ENCODE data around the gene PAF1. TPM values are rescaled to one million over a fixed set of nuclear protein-coding genes. Genes with fewer than 3 reads are reported as not detected.

PAF1 gene
- total and polyA plus RNA-seq, 2 of the 13 experiments (the other 11 are each of a cell fraction or from before 2014, with no cell fraction given): 30.2 to 31.1 TPM

GRCh38 chr19:39390751-39391437 lies at the start of gene PAF1, which contains the start of gene MED29 (continued):
- TF ChIP-seq SNAPC4 (CRISPR knock-in tag; IDR thresholded peaks at IDR 0.05): no peak
- no peak for TF ChIP-seq ATF2 (CRISPR knock-in tag; IDR thresholded peaks at IDR 0.05)
- TF ChIP-seq BCL3 (CRISPR knock-in tag; IDR thresholded peaks at IDR 0.05): no peak
- 0 out of 2 replicates have a peak, but pooled peaks have one; percentile 22 for TF ChIP-seq ZNF263 (CRISPR knock-in tag; IDR thresholded peaks at IDR 0.05)
- TF ChIP-seq MTF1 (CRISPR knock-in tag; IDR thresholded peaks at IDR 0.05): no peak
- no peak; the same call in 1 of the 2 replicates for TF ChIP-seq ARNTL (CRISPR knock-in tag; IDR thresholded peaks at IDR 0.05)
- peak; percentile 14; the same call in 1 of the 2 replicates for TF ChIP-seq ZNF317 (CRISPR knock-in tag; IDR thresholded peaks at IDR 0.05)
- peak; percentile 97 for TF ChIP-seq HOXA3 (CRISPR knock-in tag; IDR thresholded peaks at IDR 0.05)
- no peak for TF ChIP-seq CCAR2 (optimal IDR thresholded peaks at IDR 0.05; ENCODE audit: low read depth, low read length)
- TF ChIP-seq ZNF20 (CRISPR knock-in tag; IDR thresholded peaks at IDR 0.05): no peak
- TF ChIP-seq NBN (conservative IDR thresholded peaks at IDR 0.05): no peak
- peak; percentile 59; the same call in 1 of the 2 replicates for TF ChIP-seq PAX8 (CRISPR knock-in tag; IDR thresholded peaks at IDR 0.05; ENCODE audit: borderline replicate concordance)
- TF ChIP-seq KLF15 (CRISPR knock-in tag; IDR thresholded peaks at IDR 0.05; ENCODE audit: borderline replicate concordance): no peak
- no peak for TF ChIP-seq ZNF616 (CRISPR knock-in tag; IDR thresholded peaks at IDR 0.05; ENCODE audit: low read depth)
- no peak; the same call in 1 of the 2 replicates for TF ChIP-seq ZNF513 (CRISPR knock-in tag; conservative IDR thresholded peaks at IDR 0.05)
- no peak for TF ChIP-seq ZNF567 (CRISPR knock-in tag; IDR thresholded peaks at IDR 0.05; ENCODE audit: borderline replicate concordance)
- TF ChIP-seq ZNF577 (CRISPR knock-in tag; IDR thresholded peaks at IDR 0.05; ENCODE audit: borderline replicate concordance, low read depth): no peak
- no peak for TF ChIP-seq EHMT2 (IDR thresholded peaks at IDR 0.05; ENCODE audit: borderline replicate concordance, low read depth, low read length)
- TF ChIP-seq ZNF7 (CRISPR knock-in tag; IDR thresholded peaks at IDR 0.05): no peak
- no peak for TF ChIP-seq ZEB1 (IDR thresholded peaks at IDR 0.05; ENCODE audit: insufficient replicate concordance, low read depth)

Data from HepG2 (cell line).